GM12875 (cell line): Measurements from ENCODE around the gene HLA-DRB1.
"Not testable (repeated sequence)": the region's sequence is repeated elsewhere in the genome, so short reads cannot be mapped to it uniquely, and the experiment has no call there.

Experiments
- H3K4me3 ChIP-seq: one replicate; pipeline ENCODE4 v1.5.1; 2011; ENCODE audit warnings: low read depth, low read length, control low read depth
- TF ChIP-seq, protein P1 (sequence below): IDR thresholded peaks from 2 replicates; pipeline ENCODE4 v1.5.1; 2011; ENCODE audit warnings: low read depth, mild to moderate bottlenecking, control low read depth, inconsistent platforms, low read length, moderate library complexity, borderline replicate concordance; ENCODE audit not compliant: insufficient read depth

The HLA-DRB1 gene

DNA sequence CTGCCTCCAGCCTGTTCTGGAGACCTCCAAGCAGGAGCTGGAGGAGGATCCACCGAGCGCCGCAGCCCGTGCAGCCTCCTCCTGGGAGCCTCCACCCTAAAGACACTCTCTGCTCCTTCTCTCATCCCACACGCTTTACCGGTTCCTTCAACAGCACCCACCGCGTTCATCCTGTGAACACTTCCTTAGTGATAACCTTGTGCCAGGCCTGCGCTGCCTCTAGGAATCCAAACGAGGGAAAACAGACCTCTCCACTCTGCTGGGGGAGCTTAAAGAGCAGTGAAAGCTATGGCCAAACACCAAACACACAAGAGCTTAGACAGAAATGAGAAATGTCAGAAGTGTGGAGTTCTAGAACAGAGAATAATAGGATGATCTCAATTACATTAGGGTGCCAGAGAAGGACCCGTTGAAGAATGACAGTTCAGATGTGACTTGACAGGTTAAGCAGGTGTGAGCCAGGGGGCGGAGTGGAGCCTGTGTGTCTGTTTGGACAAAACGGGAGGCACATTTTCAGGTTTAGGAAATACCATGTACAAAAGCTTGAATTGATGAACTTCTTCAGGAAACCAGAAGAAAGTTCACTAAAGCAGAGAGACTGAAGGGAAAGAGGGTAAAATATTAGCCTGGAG lies 31.1 kb downstream of the HLA-DRB1 start:
- H3K4me3 ChIP-seq, result no peak overlapping the region
- TF ChIP-seq, protein P1, sequence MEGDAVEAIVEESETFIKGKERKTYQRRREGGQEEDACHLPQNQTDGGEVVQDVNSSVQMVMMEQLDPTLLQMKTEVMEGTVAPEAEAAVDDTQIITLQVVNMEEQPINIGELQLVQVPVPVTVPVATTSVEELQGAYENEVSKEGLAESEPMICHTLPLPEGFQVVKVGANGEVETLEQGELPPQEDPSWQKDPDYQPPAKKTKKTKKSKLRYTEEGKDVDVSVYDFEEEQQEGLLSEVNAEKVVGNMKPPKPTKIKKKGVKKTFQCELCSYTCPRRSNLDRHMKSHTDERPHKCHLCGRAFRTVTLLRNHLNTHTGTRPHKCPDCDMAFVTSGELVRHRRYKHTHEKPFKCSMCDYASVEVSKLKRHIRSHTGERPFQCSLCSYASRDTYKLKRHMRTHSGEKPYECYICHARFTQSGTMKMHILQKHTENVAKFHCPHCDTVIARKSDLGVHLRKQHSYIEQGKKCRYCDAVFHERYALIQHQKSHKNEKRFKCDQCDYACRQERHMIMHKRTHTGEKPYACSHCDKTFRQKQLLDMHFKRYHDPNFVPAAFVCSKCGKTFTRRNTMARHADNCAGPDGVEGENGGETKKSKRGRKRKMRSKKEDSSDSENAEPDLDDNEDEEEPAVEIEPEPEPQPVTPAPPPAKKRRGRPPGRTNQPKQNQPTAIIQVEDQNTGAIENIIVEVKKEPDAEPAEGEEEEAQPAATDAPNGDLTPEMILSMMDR, result no peak

DNA sequence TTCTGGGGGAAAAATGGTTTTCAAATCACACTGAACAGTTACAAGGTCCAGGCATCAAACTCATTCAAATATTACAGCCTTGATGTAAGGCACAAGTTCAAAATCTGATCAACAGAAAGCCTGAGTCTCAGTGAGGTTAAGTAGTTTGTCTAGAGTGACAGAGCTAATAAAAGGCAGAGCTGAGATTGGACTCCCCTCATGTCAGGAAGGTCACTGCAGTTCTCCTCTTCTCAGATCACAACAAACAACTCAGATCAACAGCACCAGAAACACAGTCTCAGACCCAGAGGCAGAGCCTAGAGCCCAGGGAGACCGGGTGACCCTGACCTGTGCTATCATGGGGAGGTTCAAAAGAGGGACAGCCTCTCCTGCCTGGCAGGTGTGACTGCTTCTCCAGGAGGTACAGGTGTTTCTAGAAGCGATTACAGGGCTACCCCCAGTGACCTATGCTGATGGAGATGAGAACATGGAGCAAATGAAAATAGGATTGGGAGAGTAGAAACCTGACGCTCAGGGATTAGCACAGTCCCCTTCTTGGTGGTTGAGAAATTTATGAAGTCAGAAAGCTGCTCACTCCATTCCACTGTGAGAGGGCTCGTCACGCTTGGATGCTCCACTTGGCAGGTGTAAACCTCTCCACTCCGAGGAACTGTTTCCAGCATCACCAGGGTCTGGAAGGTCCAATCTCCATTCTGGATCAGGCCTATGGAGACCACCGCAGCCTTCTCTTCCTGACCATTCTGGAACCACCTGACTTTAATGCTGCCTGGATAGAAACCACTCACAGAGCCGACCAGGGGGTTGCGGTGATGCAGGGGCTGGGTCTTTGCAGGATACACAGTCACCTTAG lies 35.3 kb downstream of the HLA-DRB1 start:
- no peak overlapping the region for H3K4me3 ChIP-seq
- TF ChIP-seq, protein P1, result no peak

DNA sequence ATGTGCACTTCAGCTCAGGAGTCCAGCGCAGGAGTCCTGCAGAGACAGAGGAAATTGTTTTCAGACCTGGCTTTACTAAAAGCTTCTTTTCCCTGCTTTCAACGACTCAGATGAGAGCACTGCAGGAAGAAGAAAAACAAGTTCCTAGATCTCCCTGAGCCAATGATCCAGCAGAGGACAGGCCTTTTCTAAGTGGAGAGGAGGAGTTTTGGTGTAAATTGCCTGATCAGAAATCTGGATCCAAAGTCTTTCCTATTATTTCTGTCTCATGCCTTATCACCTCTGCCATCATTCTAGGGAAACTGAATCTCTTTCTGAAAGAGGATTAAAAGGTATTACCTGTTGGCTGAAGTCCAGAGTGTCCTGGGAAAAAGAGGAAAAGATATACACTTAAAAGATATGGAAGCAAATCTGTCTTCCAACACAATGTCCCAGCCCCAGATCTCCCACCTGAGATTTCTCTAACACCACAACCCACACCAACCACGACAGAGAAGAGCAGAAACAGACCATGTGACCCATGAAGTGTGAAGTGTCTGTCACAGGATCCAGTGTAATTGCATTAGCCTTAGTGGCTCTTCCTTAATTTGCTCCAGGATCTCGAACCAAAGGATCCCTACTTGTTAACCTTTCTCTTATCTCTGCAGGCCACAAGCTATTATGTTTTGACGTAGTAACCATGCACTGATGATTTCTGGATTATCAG lies 36.5 kb downstream of the HLA-DRB1 start:
- TF ChIP-seq, protein P1, result no peak
- no peak overlapping the region for H3K4me3 ChIP-seq

DNA sequence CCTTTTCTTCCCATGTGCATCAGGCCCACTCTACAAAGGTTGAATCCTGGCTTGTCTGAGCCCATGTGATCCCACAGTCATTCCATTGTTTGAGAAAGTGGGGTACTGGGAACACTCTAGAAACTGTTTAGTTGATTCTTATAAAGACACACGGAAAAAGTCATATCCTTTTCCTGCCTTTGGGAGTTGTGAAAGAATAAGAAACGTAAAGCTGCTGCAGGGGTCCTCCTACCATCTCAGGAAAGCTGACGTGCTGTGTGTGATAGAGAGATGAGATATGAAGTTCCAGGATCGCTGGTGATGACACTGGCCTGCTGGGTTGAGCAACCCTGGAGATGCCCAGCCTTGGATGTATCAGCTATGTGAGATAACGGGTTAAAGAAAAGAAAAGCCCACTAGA lies 38.2 kb downstream of the HLA-DRB1 start:
- no peak overlapping the region for H3K4me3 ChIP-seq
- TF ChIP-seq, protein P1, result no peak

DNA sequence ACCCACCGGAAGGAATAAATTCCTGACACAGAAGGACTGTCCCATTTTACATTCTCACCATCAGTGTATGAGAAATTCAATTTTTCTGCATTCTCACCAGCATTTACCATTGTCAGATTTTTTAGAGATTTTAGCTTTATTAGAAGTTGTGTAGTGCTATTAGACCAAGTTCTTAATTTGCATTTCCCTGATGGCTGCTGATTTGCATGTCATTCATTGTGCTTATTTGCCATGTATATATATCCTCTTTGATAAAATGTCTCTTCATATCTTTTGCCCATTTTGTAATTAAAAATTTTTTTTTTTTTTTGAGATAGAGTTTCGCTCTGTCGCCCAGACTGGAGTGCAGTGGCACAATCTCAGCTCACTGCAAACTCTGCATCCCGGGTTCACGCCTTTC lies 49.8 kb downstream of the HLA-DRB1 start:
- no peak overlapping the region for H3K4me3 ChIP-seq
- TF ChIP-seq, protein P1, result no peak

DNA sequence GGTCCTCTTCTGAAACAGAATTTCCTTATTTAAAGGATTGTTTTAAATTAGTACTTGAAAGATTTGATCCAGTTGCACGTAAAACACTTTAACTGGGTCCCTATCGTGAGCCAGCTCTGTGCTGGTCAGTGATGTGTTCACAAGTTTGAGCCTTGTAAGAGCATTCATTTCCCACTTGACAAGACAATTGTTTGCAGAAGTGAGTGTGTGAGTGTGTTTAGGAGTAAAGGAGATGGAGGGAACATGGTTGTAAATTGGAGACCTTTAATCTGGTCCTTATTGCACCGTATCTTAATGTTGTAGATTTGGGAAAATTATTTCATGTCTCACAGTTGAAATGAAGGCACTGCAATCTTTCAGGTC lies 59.2 kb downstream of the HLA-DRB1 start:
- H3K4me3 ChIP-seq, result not testable (repeated sequence)

DNA sequence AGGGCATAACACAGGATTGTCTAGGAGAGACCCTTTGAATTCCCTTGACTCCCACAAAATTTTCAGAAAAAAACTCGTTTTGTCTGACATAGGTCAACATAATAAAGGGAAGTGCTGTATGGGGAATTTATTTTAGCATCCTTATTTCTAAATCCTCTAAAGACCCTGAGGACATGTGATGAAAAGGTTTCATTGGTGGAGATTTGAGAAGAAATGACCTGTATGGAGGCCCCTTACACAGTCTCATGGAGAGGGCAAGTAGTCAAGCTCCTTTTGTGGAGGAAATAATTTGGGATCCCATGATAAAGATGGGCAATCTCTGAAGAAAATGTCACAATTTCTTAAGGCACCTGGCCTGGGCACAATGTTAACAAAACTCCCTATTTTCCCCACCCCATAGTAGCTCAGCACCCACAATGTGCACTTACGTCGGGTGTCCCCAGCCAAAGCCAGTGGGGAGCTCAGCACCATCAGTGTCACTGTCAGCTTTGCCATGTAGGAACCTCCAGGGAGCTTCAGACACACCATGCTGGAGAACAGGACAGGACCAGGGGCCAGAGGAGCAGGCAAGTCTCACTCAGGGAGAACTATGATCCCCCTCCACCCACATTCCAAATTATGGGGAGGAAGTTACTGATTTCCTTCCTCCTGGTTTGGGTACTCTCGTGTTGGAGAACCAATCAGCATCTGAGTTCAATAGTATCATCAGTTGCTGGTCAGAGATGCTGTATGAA lies 59.8 kb downstream of the HLA-DRB1 start, which contains the start of gene HLA-DRB5:
TSS of gene HLA-DRB5 (minus strand) at position 591 of the 734 bp plus-strand sequence. CDS start at position 528, 63 bp downstream.
- H3K4me3 ChIP-seq, result peak within 1 kb of the TSS; percentile 61
- TF ChIP-seq, protein P1, result no peak
